Pancreas (tissue), 10 donors: ENCODE measurements around the gene DHX8. TPM values are rescaled to one million over a fixed set of nuclear protein-coding genes. Genes with fewer than 3 reads are reported as not detected.

Experiments
- ATAC-seq, 4 donors: fragments of 200-7000 bp; cut with Tn5 transposase; one replicate each; pipeline versions ENCODE4 v1.8.0 to v1.9.1; 2020; ENCODE audit warnings: mild to moderate bottlenecking in 4 of 4, moderate library complexity in 4 of 4
- DNase-seq, 6 donors: peaks; one replicate each; pipeline ENCODE4 v3.0.0-alpha.2; 2020
- FAIRE-seq: peaks from 2 replicates; lab custom pipeline; 2012; peaks lifted over from hg19 to GRCh38; lab: Jason Lieb, UNC
- H3K27ac ChIP-seq, 4 donors: fragments of 200-600 bp; sonication (generic); 1 replicate in 3 of 4; 2 replicates in 1 of 4; pipeline versions ENCODE4 v1.5.0 to v1.8.0; 2020
- H3K27me3 ChIP-seq, 4 donors: fragments of 200-600 bp; one replicate each; pipeline ENCODE4 v1.8.0; 2021
- H3K36me3 ChIP-seq, 3 donors: fragments of 200-600 bp; sonication (generic) in 1 of 3; one replicate each; pipeline versions ENCODE4 v1.5.0 to v1.8.0; 2020 to 2021
- H3K4me1 ChIP-seq, 3 donors: fragments of 200-600 bp; one replicate each; pipeline ENCODE4 v1.8.0; 2021
- H3K4me3 ChIP-seq, 4 donors: fragments of 200-600 bp; sonication (generic) in 2 of 4; one replicate each; pipeline versions ENCODE4 v1.5.0 to v1.8.0; 2020 to 2021
- H3K9me3 ChIP-seq, 4 donors: fragments of 200-600 bp; one replicate each; pipeline ENCODE4 v1.8.0; 2021
- WGBS, 2 donors: extraction: QIAGEN DNeasy Blood & Tissue Kit; methylation state at CpG; one replicate each; pipeline ENCODE4 v1.1.7; 2013; 5-methylcytosine and 5-hydroxymethylcytosine counted together
- intact Hi-C, 3 donors: fragments of 100-400 bp; cut with DNase I; formaldehyde crosslinking; loops; one replicate each; pipeline versions ENCODE4 v1.11.1 to v1.14.2; 2022
- polyA plus RNA-seq, 2 donors: library from polyadenylated mRNA; stranded (reverse); fragments of 200-250 nt; gene quantifications; one replicate each; pipeline ENCODE4 v1.2.3, GENCODE V29; 2013
- total RNA-seq, 6 donors: library from RNA; stranded (reverse); fragmentation: NEBNext Ultra II Directional in 4 of 6; extraction: Animal tissue kit (Norgen Biotek cat#: 25700) in 4 of 6; gene quantifications; one replicate each; pipeline versions ENCODE4 v1.2.1 to v1.2.4, GENCODE V29; 2021 to 2023
- TF ChIP-seq, protein P1 (sequence below), 4 donors: fragments of 200-600 bp; sonication (generic) in 3 of 4; IDR thresholded peaks; one replicate each; pipeline versions ENCODE4 v1.5.0 to v1.8.0; 2021; ENCODE audit warnings: antibody characterized with exemption in 4 of 4
- donor health status: healthy with polysubstance abuse.
- donor health status: DM: no; HTN: no; CAD: no; lungs with moderate emphysema.
- donor health status: DM: no; HTN: no; CAD: no.
- donor health status: control.
- donor health status: control.
- donor health status: Bipolar disorder and iron deficiency.
- donor health status: DM: yes; HTN: yes; CAD: no.
- donor health status: DM: no; HTN: no; CAD: no.
- donor health status: DM: no; HTN: no; CAD: no.
- donor health status: DM: yes; HTN: yes; CAD: no.

DHX8 gene
- total and polyA plus RNA-seq, 8 donors, result 11.0 to 26.0 (median 16.6) TPM

GRCh38 chr17:43550754-43551153 lies 67.0 kb downstream of the DHX8 start:
- Histone ChIP-seq H3K4me3 (no peak overlapping the region), H3K9me3 (no peaks in the 10 kb centered on the region), H3K27ac (no peak overlapping the region), H3K36me3 (no peaks in the 10 kb centered on the region), H3K27me3 (no peaks in the 10 kb centered on the region), H3K4me1 (peaks cover 0 to 4% (median 4%) of the 10 kb centered on the region in 3 donors)
- no peak for DNase-seq
- intact Hi-C loops, result no loop called here
- TF ChIP-seq, protein P1, sequence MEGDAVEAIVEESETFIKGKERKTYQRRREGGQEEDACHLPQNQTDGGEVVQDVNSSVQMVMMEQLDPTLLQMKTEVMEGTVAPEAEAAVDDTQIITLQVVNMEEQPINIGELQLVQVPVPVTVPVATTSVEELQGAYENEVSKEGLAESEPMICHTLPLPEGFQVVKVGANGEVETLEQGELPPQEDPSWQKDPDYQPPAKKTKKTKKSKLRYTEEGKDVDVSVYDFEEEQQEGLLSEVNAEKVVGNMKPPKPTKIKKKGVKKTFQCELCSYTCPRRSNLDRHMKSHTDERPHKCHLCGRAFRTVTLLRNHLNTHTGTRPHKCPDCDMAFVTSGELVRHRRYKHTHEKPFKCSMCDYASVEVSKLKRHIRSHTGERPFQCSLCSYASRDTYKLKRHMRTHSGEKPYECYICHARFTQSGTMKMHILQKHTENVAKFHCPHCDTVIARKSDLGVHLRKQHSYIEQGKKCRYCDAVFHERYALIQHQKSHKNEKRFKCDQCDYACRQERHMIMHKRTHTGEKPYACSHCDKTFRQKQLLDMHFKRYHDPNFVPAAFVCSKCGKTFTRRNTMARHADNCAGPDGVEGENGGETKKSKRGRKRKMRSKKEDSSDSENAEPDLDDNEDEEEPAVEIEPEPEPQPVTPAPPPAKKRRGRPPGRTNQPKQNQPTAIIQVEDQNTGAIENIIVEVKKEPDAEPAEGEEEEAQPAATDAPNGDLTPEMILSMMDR (IDR thresholded peaks at IDR 0.05), result no peak
- 75 to 91% methylated on average over 4 of the region's 4 CpGs for WGBS, 2 donors
- no peak for ATAC-seq
- no peak for FAIRE-seq

DNA sequence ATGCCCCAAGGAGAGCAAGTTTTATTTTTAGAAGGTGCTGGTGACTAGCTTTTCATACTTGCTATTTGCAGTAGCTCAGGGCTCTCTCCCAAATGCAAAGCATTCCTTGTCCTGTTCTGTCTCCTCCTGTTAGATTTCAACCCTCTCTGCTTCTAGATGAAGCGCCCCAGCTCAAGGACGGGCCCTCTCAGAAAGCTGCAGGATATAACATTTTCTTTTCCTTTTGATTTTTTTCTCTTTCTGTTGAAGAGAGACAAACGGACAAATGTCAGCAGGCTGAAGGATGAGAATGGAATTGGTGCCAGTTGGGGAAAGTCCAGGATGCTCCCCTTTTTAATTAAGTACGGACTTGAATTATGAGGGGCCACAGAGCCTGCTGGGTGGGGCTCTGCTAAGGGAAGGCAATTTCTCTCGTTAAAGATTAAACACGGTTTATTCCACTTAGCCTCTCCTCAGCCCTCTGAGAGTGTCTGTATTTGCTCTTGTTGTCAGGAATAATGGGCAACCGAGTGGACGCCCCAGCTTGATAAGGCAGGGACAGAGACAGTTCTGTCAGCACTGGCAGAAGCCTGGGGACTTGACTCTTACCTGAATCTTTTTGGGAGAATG lies 68.6 kb downstream of the DHX8 start:
- H3K4me1 ChIP-seq, result no peaks in the 10 kb centered on the region
- no peak for DNase-seq
- TF ChIP-seq, protein P1 (IDR thresholded peaks at IDR 0.05), result no peak
- H3K36me3 ChIP-seq, result no peaks in the 10 kb centered on the region
- no peak for FAIRE-seq
- 29 to 30% methylated on average over 8 of the region's 8 CpGs for WGBS, 2 donors
- H3K4me3 ChIP-seq, result no peak overlapping the region
- intact Hi-C loops, result no loop called here
- H3K27me3 ChIP-seq, result no peaks in the 10 kb centered on the region
- H3K27ac ChIP-seq, result no peak overlapping the region
- ATAC-seq, result peak in 3 of 4 donors; percentile 18 to 53 (median 47)
- H3K9me3 ChIP-seq, result no peaks in the 10 kb centered on the region

DNA sequence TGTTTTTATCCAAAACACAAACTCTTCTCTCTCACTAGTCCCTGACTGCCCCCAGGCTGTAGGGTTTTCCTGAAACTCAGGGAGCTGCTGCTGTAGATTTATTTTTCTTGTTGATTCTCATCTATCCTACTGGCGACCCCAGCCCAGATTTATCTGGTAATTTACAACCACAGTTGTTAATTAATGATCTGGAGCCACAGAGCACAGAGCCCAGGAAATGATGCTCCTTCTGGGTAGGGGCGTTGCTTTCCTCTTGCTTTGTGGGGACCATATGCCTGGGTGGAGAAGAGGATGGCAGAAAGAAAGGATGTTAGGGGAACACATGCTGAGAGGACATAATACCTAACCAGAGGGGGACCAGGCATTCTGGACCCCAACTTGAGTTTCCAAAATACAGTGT lies 69.8 kb downstream of the DHX8 start:
- no peak overlapping the region for H3K27ac ChIP-seq
- ATAC-seq (no peak), FAIRE-seq (no peak), DNase-seq (no peak)
- no peak overlapping the region for H3K4me3 ChIP-seq
- no peaks in the 10 kb centered on the region for H3K36me3 ChIP-seq
- WGBS, 2 donors, result 37 to 43% methylated on average over 2 of the region's 2 CpGs
- no peaks in the 10 kb centered on the region for H3K9me3 ChIP-seq
- intact Hi-C loops, result no loop called here
- H3K4me1 ChIP-seq, result no peaks in the 10 kb centered on the region
- TF ChIP-seq, protein P1 (IDR thresholded peaks at IDR 0.05), result no peak
- no peaks in the 10 kb centered on the region for H3K27me3 ChIP-seq

- no peak overlapping the region for H3K27ac ChIP-seq
- H3K9me3 ChIP-seq, result no peaks in the 10 kb centered on the region
- no peaks in the 10 kb centered on the region for H3K36me3 ChIP-seq
- intact Hi-C loops, result no loop called here
- DNase-seq, result no peak
- H3K4me1 ChIP-seq, result no peaks in the 10 kb centered on the region
- ATAC-seq, result no peak
- H3K4me3 ChIP-seq, result no peak overlapping the region
- no peak for FAIRE-seq
- WGBS, 2 donors, result 81 to 87% methylated on average over 6 of the region's 6 CpGs
- H3K27me3 ChIP-seq, result no peaks in the 10 kb centered on the region
- TF ChIP-seq, protein P1 (IDR thresholded peaks at IDR 0.05), result no peak
Observed at GRCh38 chr17:43554857-43555256, 71.1 kb downstream of the DHX8 start.

GRCh38 chr17:43556292-43556691 lies 72.5 kb downstream of the DHX8 start:
- intact Hi-C loops, result no loop called here
- WGBS, 2 donors, result 55 to 64% methylated on average over 5 of the region's 5 CpGs
- no peak for FAIRE-seq
- Histone ChIP-seq H3K27me3 (no peaks in the 10 kb centered on the region), H3K4me1 (no peaks in the 10 kb centered on the region), H3K36me3 (no peaks in the 10 kb centered on the region), H3K4me3 (no peak overlapping the region), H3K27ac (no peak overlapping the region), H3K9me3 (no peaks in the 10 kb centered on the region)
- TF ChIP-seq, protein P1 (IDR thresholded peaks at IDR 0.05), result no peak
- peak in 2 of 4 donors; percentile 51 to 66 for ATAC-seq
- no peak for DNase-seq
